ENCODE measurements around the gene GAS7. TPM values are rescaled to one million over a fixed set of nuclear protein-coding genes. Genes with fewer than 3 reads are reported as not detected.

GAS7 gene
- total and polyA plus RNA-seq, 8 donors, result 30.4 to 83.4 (median 40.1) TPM

DNA sequence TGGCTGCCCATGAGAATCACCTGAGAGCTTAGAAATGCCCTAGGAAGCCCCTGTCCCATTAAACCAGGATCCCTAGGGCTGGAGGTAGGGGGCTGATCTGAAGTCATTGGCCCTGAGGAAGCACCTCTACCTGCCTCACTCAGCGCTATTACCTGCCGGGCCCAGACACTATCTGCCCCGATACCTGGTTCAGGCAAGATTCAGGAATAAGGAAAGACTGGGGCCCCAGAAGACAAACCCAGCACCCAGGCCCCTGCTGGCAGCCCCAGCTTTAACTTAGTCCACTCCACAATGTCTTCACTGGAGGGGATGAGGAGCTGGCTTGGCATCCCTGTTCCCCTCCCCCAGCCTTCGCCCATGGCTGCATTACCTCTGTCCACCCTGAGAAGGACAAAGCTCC is 126.3 kb downstream of the GAS7 start:
- H3K27ac ChIP-seq, result no peak overlapping the region
- peaks cover 0 to 12% of the 10 kb centered on the region in 2 donors for H3K27me3 ChIP-seq
- H3K36me3 ChIP-seq, result no peaks in the 10 kb centered on the region
- no peak for TF ChIP-seq CTCF (IDR thresholded peaks at IDR 0.05)
- no peaks in the 10 kb centered on the region for H3K9me3 ChIP-seq
- no peak overlapping the region for H3K4me3 ChIP-seq
- intact Hi-C loops (cut with DNase I), result no loop called here
- no peak for ATAC-seq
- DNase-seq, result no peak
- H3K4me1 ChIP-seq, result peaks cover 3 to 4% of the 10 kb centered on the region in 2 donors

DNA sequence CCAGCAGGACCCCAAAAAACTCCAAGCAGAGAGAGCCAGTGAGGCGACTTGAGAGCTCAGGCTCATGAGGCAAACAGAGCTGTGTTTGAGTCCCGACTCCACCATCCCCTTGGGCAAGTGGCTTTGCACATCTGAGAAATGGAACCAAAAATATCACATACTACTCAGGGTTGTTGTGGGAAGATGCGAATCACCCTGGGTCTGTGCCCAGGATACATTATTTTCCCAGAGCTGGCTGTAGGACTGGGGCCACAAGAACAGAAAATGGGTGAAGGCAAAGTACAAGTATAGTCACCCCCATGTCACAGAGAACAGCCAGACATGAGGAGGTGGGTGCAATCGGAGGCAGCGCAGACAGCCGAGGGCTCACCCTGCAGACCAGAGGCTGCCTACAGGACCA is 127.3 kb downstream of the GAS7 start:
- Histone ChIP-seq H3K27ac (no peak overlapping the region), H3K4me1 (peaks cover 3 to 4% of the 10 kb centered on the region in 2 donors), H3K36me3 (no peaks in the 10 kb centered on the region), H3K4me3 (no peak overlapping the region), H3K9me3 (no peaks in the 10 kb centered on the region), H3K27me3 (peaks cover 0 to 12% of the 10 kb centered on the region in 2 donors)
- no peak for ATAC-seq
- intact Hi-C loops (cut with DNase I), result no loop called here
- no peak for DNase-seq
- TF ChIP-seq CTCF (IDR thresholded peaks at IDR 0.05), result no peak

GRCh38 chr17:10070690-10071089 is 127.7 kb downstream of the GAS7 start:
- Histone ChIP-seq H3K36me3 (no peaks in the 10 kb centered on the region), H3K4me3 (no peak overlapping the region), H3K4me1 (peaks cover 3 to 4% of the 10 kb centered on the region in 2 donors), H3K27me3 (peaks cover 0 to 12% of the 10 kb centered on the region in 2 donors), H3K27ac (no peak overlapping the region), H3K9me3 (peaks cover 0 to under 1% of the 10 kb centered on the region in 2 donors)
- intact Hi-C loops (cut with DNase I), result no loop called here
- no peak for ATAC-seq
- no peak for TF ChIP-seq CTCF (IDR thresholded peaks at IDR 0.05)
- DNase-seq, result peak in 1 of 4 donors; percentile 13

GRCh38 chr17:10069301-10069700 is 129.1 kb downstream of the GAS7 start:
- H3K27ac ChIP-seq, result no peak overlapping the region
- no peak for DNase-seq

More at GRCh38 chr17:10069301-10069700, 129.1 kb downstream of the GAS7 start:
- TF ChIP-seq CTCF (IDR thresholded peaks at IDR 0.05), result no peak
- Histone ChIP-seq H3K9me3 (peaks cover 0 to 6% of the 10 kb centered on the region in 2 donors), H3K27me3 (peaks cover 0 to 12% of the 10 kb centered on the region in 2 donors), H3K4me3 (no peak overlapping the region), H3K4me1 (peaks cover 3 to 11% of the 10 kb centered on the region in 2 donors), H3K36me3 (no peaks in the 10 kb centered on the region)
- ATAC-seq, result peak; percentile 41
- intact Hi-C loops (cut with DNase I), result no loop called here
